ENCODE measurements around the gene SLC22A31.

- TF ChIP-seq CTCF (IDR thresholded peaks at IDR 0.05 in 2 of 3, conservative IDR thresholded peaks at IDR 0.05 in 1 of 3; ENCODE audit: borderline replicate concordance in 1 of 3, insufficient read depth in 1 of 3, low read depth in 2 of 3, low read length in 2 of 3): no peak
- TF ChIP-seq CBX3 (IDR thresholded peaks at IDR 0.05; ENCODE audit: low read depth): no peak
- no peak for TF ChIP-seq EZH2phosphoT487 (IDR thresholded peaks at IDR 0.05; ENCODE audit: borderline replicate concordance)
- TF ChIP-seq SP1 (IDR thresholded peaks at IDR 0.05; ENCODE audit: low read depth): no peak
- TF ChIP-seq POLR2AphosphoS5 (IDR thresholded peaks at IDR 0.05; ENCODE audit: low read depth, low read length): no peak
- TF ChIP-seq FOSL1 (IDR thresholded peaks at IDR 0.05; ENCODE audit: low read depth): no peak
- no peak for TF ChIP-seq POLR2A (IDR thresholded peaks at IDR 0.05; ENCODE audit: borderline replicate concordance, extremely low read depth, insufficient read depth, insufficient read length)
- no peak for TF ChIP-seq EZH2 (IDR thresholded peaks at IDR 0.05)
- no peak for TF ChIP-seq RAD21 (IDR thresholded peaks at IDR 0.05; ENCODE audit: low read depth)
- TF ChIP-seq MAX (IDR thresholded peaks at IDR 0.05): no peak
- TF ChIP-seq, protein P1, sequence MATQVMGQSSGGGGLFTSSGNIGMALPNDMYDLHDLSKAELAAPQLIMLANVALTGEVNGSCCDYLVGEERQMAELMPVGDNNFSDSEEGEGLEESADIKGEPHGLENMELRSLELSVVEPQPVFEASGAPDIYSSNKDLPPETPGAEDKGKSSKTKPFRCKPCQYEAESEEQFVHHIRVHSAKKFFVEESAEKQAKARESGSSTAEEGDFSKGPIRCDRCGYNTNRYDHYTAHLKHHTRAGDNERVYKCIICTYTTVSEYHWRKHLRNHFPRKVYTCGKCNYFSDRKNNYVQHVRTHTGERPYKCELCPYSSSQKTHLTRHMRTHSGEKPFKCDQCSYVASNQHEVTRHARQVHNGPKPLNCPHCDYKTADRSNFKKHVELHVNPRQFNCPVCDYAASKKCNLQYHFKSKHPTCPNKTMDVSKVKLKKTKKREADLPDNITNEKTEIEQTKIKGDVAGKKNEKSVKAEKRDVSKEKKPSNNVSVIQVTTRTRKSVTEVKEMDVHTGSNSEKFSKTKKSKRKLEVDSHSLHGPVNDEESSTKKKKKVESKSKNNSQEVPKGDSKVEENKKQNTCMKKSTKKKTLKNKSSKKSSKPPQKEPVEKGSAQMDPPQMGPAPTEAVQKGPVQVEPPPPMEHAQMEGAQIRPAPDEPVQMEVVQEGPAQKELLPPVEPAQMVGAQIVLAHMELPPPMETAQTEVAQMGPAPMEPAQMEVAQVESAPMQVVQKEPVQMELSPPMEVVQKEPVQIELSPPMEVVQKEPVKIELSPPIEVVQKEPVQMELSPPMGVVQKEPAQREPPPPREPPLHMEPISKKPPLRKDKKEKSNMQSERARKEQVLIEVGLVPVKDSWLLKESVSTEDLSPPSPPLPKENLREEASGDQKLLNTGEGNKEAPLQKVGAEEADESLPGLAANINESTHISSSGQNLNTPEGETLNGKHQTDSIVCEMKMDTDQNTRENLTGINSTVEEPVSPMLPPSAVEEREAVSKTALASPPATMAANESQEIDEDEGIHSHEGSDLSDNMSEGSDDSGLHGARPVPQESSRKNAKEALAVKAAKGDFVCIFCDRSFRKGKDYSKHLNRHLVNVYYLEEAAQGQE (IDR thresholded peaks at IDR 0.05; ENCODE audit: low read depth): no peak
- no peak for TF ChIP-seq SRF (IDR thresholded peaks at IDR 0.05; ENCODE audit: low read depth)
- no peak for TF ChIP-seq ATF3 (IDR thresholded peaks at IDR 0.05)
- TF ChIP-seq EGR1 (IDR thresholded peaks at IDR 0.05; ENCODE audit: low read depth): no peak
Measured at GRCh38 chr16:89159850-89160354, 40.4 kb downstream of the SLC22A31 start.

All from HCT116 (cell line).